Lower lobe of right lung (tissue), 2 donors: ENCODE measurements around the gene MOXD1. TPM values are rescaled to one million over a fixed set of nuclear protein-coding genes. Genes with fewer than 3 reads are reported as not detected.
A peak's percentile ranks its signal among the peaks of the same experiment; 100 is the strongest.

Source experiments
- ATAC-seq, 2 donors: fragments of 200-7000 bp; cut with Tn5 transposase; one replicate each; pipeline ENCODE4 v1.9.1; 2020 to 2022; ENCODE audit warnings: mild to moderate bottlenecking in 2 of 2, moderate library complexity in 2 of 2
- DNase-seq: peaks from one replicate; pipeline ENCODE4 v3.0.0-alpha.2; 2020
- H3K27ac ChIP-seq: fragments of 200-600 bp; one replicate; pipeline ENCODE4 v1.8.0; 2022
- H3K27me3 ChIP-seq: fragments of 200-600 bp; one replicate; pipeline ENCODE4 v1.8.0; 2022; ENCODE audit warnings: low read depth
- H3K36me3 ChIP-seq: fragments of 200-600 bp; one replicate; pipeline ENCODE4 v1.8.0; 2022; ENCODE audit warnings: mild to moderate bottlenecking
- H3K4me1 ChIP-seq: fragments of 200-600 bp; one replicate; pipeline ENCODE4 v1.8.0; 2022
- H3K4me3 ChIP-seq: fragments of 200-600 bp; one replicate; pipeline ENCODE4 v1.8.0; 2022; ENCODE audit warnings: mild to moderate bottlenecking
- H3K9me3 ChIP-seq: fragments of 200-600 bp; one replicate; pipeline ENCODE4 v1.8.0; 2022
- intact Hi-C: fragments of 100-400 bp; cut with DNase I; formaldehyde crosslinking; loops from one replicate; pipeline ENCODE4 v1.11.0; 2022
- long read RNA-seq: library from polyadenylated mRNA; unstranded; transcript quantifications from one replicate; pipeline ENCODE4 v2.0.0, GENCODE V29; 2021
- total RNA-seq: library from RNA; stranded (reverse); fragmentation: NEBNext Ultra II Directional; extraction: Animal tissue kit (Norgen Biotek cat#: 25700); gene quantifications from one replicate; pipeline ENCODE4 v1.2.1, GENCODE V29; 2021
- TF ChIP-seq, protein P1 (sequence below): fragments of 200-600 bp; IDR thresholded peaks from one replicate; pipeline ENCODE4 v1.8.0; 2022; ENCODE audit warnings: antibody characterized with exemption, mild to moderate bottlenecking
- donor health status: DM: no; HTN: yes; CAD: no; lungs with severe emphysema.

MOXD1 gene
- total RNA-seq = 13.4 TPM
- long read RNA-seq, transcript MOXD1-202 (12 exons, 3,059 nt) = major isoform, 18 of 24 reads
- long read RNA-seq, partial matches to known transcripts = 3 of 24 reads
- long read RNA-seq, other reads (novel, unspliced or antisense) = 2 of 24 reads

DNA sequence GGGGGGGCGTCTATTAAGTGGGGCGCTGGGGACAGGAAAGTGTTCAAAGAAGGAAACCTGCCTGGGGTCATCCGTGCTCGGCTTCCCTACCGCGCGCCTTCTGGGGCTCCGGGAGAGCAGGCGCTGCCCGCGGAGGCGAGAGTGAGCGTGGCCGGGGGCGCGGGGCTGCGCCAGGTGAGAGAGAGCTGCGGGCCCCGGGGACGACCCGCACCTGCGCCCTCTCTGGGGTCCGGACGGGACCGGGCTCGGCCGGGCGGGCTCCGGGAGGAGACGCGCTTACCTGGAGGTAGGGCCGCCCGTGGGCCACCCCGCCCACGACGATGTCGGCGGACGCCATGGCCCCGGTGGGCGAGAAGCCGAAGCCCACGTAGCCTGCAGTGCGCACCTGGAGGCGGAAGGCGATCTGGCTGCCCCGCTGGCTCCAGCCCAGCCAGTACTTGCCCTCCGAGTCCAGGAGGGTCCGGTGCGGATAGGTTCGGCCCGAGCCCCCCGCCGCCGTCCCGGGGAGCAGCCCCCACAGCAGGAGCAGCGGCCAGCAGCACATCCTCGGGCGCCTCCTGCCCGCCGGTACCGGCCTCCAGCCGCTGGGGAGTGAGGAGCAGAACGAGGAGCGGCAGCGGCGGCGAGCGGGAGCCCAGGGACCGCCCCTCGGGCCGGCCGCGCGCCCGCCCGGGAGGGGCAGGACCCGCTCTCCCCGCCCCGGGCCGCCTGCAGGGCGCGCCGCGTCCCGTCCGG is at the start of gene MOXD1:
Gene MOXD1, minus strand, starts transcription at position 593 of the 735 bp plus-strand sequence. Its CDS starts 49 bp downstream, at position 544.
- Histone ChIP-seq H3K27me3 (peaks cover 38% of the 10 kb centered on the region), H3K9me3 (no peaks in the 10 kb centered on the region), H3K4me1 (peaks cover 10% of the 10 kb centered on the region), H3K4me3 (peak within 1 kb of the TSS; percentile 58), H3K36me3 (no peaks in the 10 kb centered on the region), H3K27ac (peak within 1 kb of the TSS; percentile 20)
- TF ChIP-seq, protein P1, sequence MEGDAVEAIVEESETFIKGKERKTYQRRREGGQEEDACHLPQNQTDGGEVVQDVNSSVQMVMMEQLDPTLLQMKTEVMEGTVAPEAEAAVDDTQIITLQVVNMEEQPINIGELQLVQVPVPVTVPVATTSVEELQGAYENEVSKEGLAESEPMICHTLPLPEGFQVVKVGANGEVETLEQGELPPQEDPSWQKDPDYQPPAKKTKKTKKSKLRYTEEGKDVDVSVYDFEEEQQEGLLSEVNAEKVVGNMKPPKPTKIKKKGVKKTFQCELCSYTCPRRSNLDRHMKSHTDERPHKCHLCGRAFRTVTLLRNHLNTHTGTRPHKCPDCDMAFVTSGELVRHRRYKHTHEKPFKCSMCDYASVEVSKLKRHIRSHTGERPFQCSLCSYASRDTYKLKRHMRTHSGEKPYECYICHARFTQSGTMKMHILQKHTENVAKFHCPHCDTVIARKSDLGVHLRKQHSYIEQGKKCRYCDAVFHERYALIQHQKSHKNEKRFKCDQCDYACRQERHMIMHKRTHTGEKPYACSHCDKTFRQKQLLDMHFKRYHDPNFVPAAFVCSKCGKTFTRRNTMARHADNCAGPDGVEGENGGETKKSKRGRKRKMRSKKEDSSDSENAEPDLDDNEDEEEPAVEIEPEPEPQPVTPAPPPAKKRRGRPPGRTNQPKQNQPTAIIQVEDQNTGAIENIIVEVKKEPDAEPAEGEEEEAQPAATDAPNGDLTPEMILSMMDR = no peak
- no peak for DNase-seq
- intact Hi-C loops = no loop called here
- ATAC-seq = peak; percentile 95 to 96

DNA sequence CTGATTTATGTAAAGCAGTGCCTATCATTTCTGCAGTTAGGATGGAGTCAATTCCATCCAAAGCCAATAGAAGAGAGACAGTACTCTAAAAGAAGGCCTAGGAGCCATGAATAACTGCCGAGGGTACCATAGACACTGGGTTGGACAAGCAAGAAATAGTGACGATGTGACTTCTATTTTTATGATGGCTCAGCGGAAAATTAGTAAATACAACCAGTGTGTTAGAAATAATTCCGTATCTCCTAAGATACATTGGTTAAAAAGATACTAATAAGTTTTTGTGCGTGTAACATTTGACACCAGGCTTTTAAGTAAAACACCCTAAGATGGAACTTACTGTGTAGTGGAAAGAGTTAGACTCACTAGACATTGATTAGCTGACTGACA is 45.6 kb upstream of the MOXD1 start:
- intact Hi-C loops = no loop called here
- no peak overlapping the region for H3K27ac ChIP-seq
- no peak overlapping the region for H3K4me3 ChIP-seq
- H3K4me1 ChIP-seq = no peaks in the 10 kb centered on the region
- ATAC-seq = no peak
- TF ChIP-seq, protein P1 = no peak
- peaks cover 3% of the 10 kb centered on the region for H3K36me3 ChIP-seq
- peaks cover 14% of the 10 kb centered on the region for H3K9me3 ChIP-seq
- DNase-seq = no peak
- H3K27me3 ChIP-seq = no peaks in the 10 kb centered on the region

DNA sequence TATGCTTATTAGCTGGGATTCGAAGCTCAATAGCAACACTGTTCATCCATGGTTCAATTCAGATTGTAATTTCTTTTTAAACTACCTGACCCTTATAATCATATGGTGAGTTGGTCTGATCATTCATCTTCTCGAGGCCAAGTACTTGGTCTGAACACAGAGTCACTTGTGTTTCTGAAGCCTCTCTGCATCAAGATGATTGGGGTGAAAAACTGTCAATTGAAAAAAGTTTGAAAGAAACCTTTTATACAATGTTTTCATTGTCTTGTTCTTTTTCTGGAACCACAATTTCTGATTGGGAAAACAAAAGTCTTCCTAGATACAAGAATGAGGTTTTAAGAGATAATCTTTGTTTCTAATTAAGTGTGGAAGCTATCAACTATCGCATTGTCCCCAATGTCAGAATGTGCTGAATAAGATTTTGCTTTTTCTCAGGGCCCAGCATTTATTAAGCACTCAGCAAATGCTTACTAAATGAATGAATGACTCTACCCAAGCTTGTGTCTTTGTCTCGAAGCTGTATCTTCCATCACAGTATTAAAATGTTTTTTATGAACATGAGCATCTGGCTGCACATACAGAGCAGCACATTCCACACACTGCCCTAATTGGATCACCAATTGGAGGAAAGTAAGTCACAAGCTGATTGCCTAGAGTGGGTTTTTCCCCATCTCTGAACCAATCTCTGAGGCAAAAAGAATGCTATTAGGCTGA is 45.0 kb upstream of the MOXD1 start:
- Histone ChIP-seq H3K4me1 (no peaks in the 10 kb centered on the region), H3K9me3 (peaks cover 20% of the 10 kb centered on the region), H3K36me3 (peaks cover 3% of the 10 kb centered on the region), H3K4me3 (no peak overlapping the region), H3K27me3 (no peaks in the 10 kb centered on the region), H3K27ac (no peak overlapping the region)
- TF ChIP-seq, protein P1 = no peak
- intact Hi-C loops = no loop called here
- DNase-seq = no peak
- ATAC-seq = no peak

DNA sequence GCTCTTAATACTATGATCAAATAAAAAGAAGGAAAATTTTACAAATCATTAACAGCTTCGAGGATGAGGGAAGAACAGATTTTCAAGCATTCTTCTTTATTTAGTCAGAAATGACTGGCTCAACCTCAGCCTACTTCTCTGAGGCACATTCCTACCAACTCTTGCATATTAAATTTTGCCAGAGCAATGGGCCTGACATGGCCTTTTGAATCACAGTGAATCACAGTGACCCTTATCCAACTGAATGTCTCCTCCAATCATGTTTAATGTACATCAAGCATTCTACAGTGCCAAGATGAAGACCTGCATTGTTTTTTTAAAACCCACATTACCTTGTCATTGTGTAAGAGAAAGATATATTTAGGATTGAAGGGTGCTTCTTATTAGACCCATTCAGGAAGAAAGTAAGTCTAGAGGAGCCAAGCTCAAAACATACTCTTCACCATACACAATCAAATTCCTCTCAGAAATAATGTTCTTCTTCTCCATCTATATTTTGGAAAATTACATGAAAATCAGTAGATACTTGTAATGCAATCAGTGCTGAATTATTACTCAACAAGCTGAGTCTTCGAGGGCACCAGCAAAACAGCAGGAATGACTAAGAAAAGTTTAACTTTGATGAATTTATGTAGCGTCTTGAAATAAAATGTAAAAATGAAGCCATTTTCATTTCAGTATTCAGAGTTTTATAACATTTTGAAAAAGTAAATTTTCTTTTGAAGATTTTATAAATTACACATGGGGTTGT is 44.1 kb upstream of the MOXD1 start:
- TF ChIP-seq, protein P1 = no peak
- no peak for ATAC-seq
- H3K4me1 ChIP-seq = no peaks in the 10 kb centered on the region

DNA sequence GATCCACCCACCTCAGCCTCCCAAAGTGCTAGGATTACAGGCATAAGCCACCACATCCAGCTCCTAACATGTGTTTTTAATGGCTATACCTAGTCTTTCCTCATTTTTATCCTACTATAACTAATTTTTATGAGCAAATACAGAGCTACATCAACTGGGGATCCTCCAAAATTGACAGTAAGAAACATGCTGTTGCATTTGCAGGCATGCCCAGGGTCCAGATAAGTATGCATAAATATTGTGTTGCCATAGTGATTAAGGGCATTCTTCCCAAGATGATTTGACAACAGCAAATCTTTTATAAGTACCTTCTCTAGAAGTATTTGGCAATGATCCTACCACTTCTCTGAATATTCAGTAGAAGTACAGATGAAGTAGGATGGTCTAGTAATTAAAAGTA is 41.9 kb upstream of the MOXD1 start:
- TF ChIP-seq, protein P1 = no peak
- Histone ChIP-seq H3K27ac (no peak overlapping the region), H3K36me3 (no peaks in the 10 kb centered on the region), H3K4me3 (no peak overlapping the region), H3K27me3 (no peaks in the 10 kb centered on the region), H3K9me3 (peaks cover 23% of the 10 kb centered on the region), H3K4me1 (no peaks in the 10 kb centered on the region)
- intact Hi-C loops = no loop called here
- peak in 1 of 2 donors; percentile 50 for ATAC-seq
- DNase-seq = no peak

More for the DNA sequence above, 44.1 kb upstream of the MOXD1 start:
- H3K9me3 ChIP-seq = peaks cover 23% of the 10 kb centered on the region
- H3K27me3 ChIP-seq = no peaks in the 10 kb centered on the region
- no peak overlapping the region for H3K27ac ChIP-seq
- H3K4me3 ChIP-seq = no peak overlapping the region
- no peaks in the 10 kb centered on the region for H3K36me3 ChIP-seq
- DNase-seq = no peak
- intact Hi-C loops = no loop called here
